Body of pancreas (tissue), 4 donors: Measurements from ENCODE around the gene STBD1. TPM values are rescaled to one million over a fixed set of nuclear protein-coding genes. Genes with fewer than 3 reads are reported as not detected.
"Not testable (repeated sequence)": the region's sequence is repeated elsewhere in the genome, so short reads cannot be mapped to it uniquely, and the experiment has no call there.

Experiments used
- ATAC-seq: fragments of 150-250 bp; one replicate; pipeline ENCODE4 v1.9.1; 2016
- DNase-seq, 4 donors: peaks; one replicate each; pipeline ENCODE4 v3.0.0-alpha.2; 2019
- H3K27ac ChIP-seq, 4 donors: fragments of 200-600 bp; sonication (generic); 1 replicate in 3 of 4; 2 replicates in 1 of 4; pipeline versions ENCODE4 v1.5.1 to v1.6.1; 2016 to 2019; ENCODE audit warnings: mild to moderate bottlenecking in 1 of 4, mixed read lengths in 1 of 4, moderate library complexity in 1 of 4
- H3K27me3 ChIP-seq, 2 donors: fragments of 200-600 bp; sonication (generic); one replicate each; pipeline ENCODE4 v1.6.0; 2016; ENCODE audit warnings: mild to moderate bottlenecking in 1 of 2
- H3K36me3 ChIP-seq, 2 donors: fragments of 200-600 bp; sonication (generic); replicated peaks in 1 of 2; 2 replicates each; pipeline ENCODE4 v1.5.1; 2016; ENCODE audit warnings: low read depth in 2 of 2; ENCODE audit not compliant: insufficient read depth in 1 of 2
- H3K4me1 ChIP-seq: fragments of 200-600 bp; sonication (generic); one replicate; pipeline ENCODE4 v1.6.0; 2016
- H3K4me3 ChIP-seq, 2 donors: fragments of 200-600 bp; sonication (generic); 1 replicate in 1 of 2; 2 replicates in 1 of 2; pipeline ENCODE4 v1.5.1; 2016 to 2019
- H3K9me3 ChIP-seq, 3 donors: fragments of 200-600 bp; sonication (generic); 1 replicate in 2 of 3; 2 replicates in 1 of 3; pipeline ENCODE4 v1.5.1; 2016
- CTCF ChIP-seq, 7 experiments: fragments of 450-650 bp in 4 of 7; fragments of 200-600 bp in 3 of 7; sonication (generic) in 3 of 7; IDR thresholded peaks; one replicate each; pipeline ENCODE4 v1.5.1; 2016 to 2019; ENCODE audit warnings: antibody characterized with exemption in 7 of 7
- POLR2A ChIP-seq, 3 donors: fragments of 450-650 bp; IDR thresholded peaks; one replicate each; pipeline ENCODE4 v1.6.1; 2016; ENCODE audit warnings: antibody characterized with exemption in 3 of 3, mild to moderate bottlenecking in 2 of 3
- WGBS, 2 donors: methylation state at CpG; one replicate each; pipeline ENCODE4 v1.1.5; 2017; 5-methylcytosine and 5-hydroxymethylcytosine counted together
- intact Hi-C: fragments of 100-400 bp; cut with DNase I; formaldehyde crosslinking; loops from one replicate; pipeline ENCODE4 v1.15.1; 2023
- small RNA-seq: library from RNA; depleted of rRNA; stranded (forward); fragments of <200 nt; gene quantifications from one replicate; pipeline ENCODE3, GENCODE V24; 2016
- total RNA-seq, 2 donors: library from RNA; depleted of rRNA; stranded (reverse); fragments of >200 nt; gene quantifications; one replicate each; pipeline ENCODE4 v1.1.0, GENCODE V29; 2016

The STBD1 gene
- total RNA-seq, 2 donors from 2014 or later: 6.2 to 6.6 TPM

- Histone ChIP-seq H3K27ac (no peak overlapping the region), H3K27me3 (no peaks in the 10 kb centered on the region), H3K4me3 (no peak overlapping the region), H3K4me1 (no peaks in the 10 kb centered on the region), H3K36me3 (no peaks in the 10 kb centered on the region), H3K9me3 (peaks cover 0 to under 1% (median 0%) of the 10 kb centered on the region in 3 donors)
- no peak for TF ChIP-seq POLR2A (IDR thresholded peaks at IDR 0.05)
- TF ChIP-seq CTCF (IDR thresholded peaks at IDR 0.05): no peak
- no peak for ATAC-seq
- 78 to 80% methylated on average over 9 of the region's 9 CpGs for WGBS, 2 donors
- intact Hi-C loops: no loop called here
- DNase-seq: no peak
Observed at GRCh38 chr4:76354517-76355473, 48.3 kb downstream of the STBD1 start.

DNA sequence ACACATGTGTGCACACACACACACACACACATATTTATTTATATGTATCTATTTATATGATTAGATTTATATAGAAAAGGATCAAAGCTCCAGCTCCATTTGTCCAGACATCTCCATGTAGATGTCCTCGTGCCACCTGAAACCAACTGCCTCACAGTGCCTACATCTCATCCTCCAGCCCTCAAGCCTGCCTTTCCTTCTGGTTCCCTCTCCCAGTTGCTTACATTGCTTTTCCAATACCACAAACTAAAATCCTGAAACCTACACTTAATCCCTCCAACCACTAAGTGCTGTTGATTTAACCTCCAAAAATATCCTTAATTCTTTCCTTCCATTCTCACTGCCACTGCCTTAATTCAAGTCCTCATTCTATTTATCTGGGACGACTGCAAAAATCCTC is 51.4 kb downstream of the STBD1 start:
- WGBS, 2 donors: 71 to 81% methylated on average over 2 of the region's 2 CpGs
- H3K27me3 ChIP-seq: no peaks in the 10 kb centered on the region
- H3K36me3 ChIP-seq: no peaks in the 10 kb centered on the region
- peaks cover 7% of the 10 kb centered on the region for H3K4me1 ChIP-seq
- no peak for DNase-seq
- no peak for ATAC-seq
- H3K4me3 ChIP-seq: no peak overlapping the region
- H3K27ac ChIP-seq: no peak overlapping the region
- no peak for TF ChIP-seq POLR2A (IDR thresholded peaks at IDR 0.05)
- TF ChIP-seq CTCF (IDR thresholded peaks at IDR 0.05): no peak
- H3K9me3 ChIP-seq: peaks cover 0 to 5% (median 0%) of the 10 kb centered on the region in 3 donors
- intact Hi-C loops: no loop called here

DNA sequence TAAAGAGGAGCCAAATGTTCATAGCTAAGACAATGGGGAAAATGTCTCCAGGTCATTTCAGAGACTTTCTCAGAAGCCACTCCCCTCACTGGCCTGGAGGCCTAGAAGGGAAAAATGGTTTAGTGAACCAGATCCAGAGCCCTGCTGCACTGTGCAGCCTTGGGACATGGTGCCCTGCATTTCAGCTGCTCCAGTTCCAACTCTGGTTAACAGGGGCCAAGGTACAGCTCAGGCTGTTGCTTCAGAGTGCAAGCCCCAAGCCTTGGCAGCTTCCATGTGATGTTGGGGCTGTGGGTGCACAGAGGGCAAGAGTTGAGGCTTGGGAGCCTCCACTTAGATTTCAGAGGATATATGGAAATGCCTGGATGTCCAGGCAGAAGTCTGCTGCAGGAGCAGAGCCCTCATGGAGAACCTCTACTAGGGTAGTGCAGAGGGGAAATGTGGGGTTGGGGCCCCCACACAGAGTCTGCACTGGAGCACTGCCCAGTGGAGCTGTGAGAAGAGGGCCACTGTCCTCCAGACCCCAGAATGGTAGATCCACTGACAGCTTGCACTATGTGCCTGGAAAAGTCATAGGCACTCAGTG is 53.4 kb downstream of the STBD1 start:
- ATAC-seq, intact Hi-C loops, H3K36me3 ChIP-seq, H3K4me1 ChIP-seq, H3K27me3 ChIP-seq, H3K27ac ChIP-seq, H3K4me3 ChIP-seq, DNase-seq, H3K9me3 ChIP-seq: not testable (repeated sequence)

Small RNA genes lying within 50 kb of the gene (small RNA-seq; reads per million reads assigned to genes)
- not detected for gene RNU6-1000P

Other genes with a start within 250 kb of the STBD1 start
- gene ART3, start 232.0 kb upstream of the STBD1 start, total RNA-seq: 1 to 10 TPM; 6.5 to 6.9 TPM
- 10 to 100 TPM; 13.7 to 33.3 TPM for gene NUP54, start 158.3 kb upstream of the STBD1 start, total RNA-seq
- 100 to 1,000 TPM in 1 of 2 donors, 10 to 100 TPM in 1; 74.5 to 167 TPM for gene SCARB2, start 92.9 kb upstream of the STBD1 start, total RNA-seq
- 10 to 100 TPM; 10.1 to 16.2 TPM for gene FAM47E, start 55.0 kb upstream of the STBD1 start, total RNA-seq
- gene CCDC158, start 114.4 kb downstream of the STBD1 start, total RNA-seq: 1 to 10 TPM in 1 of 2 donors, under 1 TPM in 1; 0.99 to 1.3 TPM
- gene SHROOM3, start 128.5 kb downstream of the STBD1 start, total RNA-seq: 10 to 100 TPM; 56.7 to 96.0 TPM